CMK (cell line): ENCODE results near the gene HERC4.
"Not testable (repeated sequence)": the region's sequence is repeated elsewhere in the genome, so short reads cannot be mapped to it uniquely, and the experiment has no call there.

ENCODE experiments used
- DNase-seq: peaks from one replicate; pipeline ENCODE4 v3.0.0-alpha.2; 2010; ENCODE audit warnings: low read depth

The HERC4 gene

GRCh38 chr10:67878133-67878532, 196.9 kb downstream of the HERC4 start:
- DNase-seq, result no peak

- not testable (repeated sequence) for DNase-seq
These were observed 197.7 kb downstream of the HERC4 start for GRCh38 chr10:67877421-67877820.

GRCh38 chr10:67875340-67876238, 199.5 kb downstream of the HERC4 start:
- no peak for DNase-seq
